CD4-positive, alpha-beta T cell treated with Interleukin-4 for 1 hour (primary cell): ENCODE measurements around the gene EDEM3.
A peak's percentile ranks its signal among the peaks of the same experiment; 100 is the strongest.

ENCODE experiments used
- DNase-seq, 2 donors: peaks; one replicate each; pipeline ENCODE4 v3.0.0-alpha.2; 2020 to 2022

The EDEM3 gene

DNA sequence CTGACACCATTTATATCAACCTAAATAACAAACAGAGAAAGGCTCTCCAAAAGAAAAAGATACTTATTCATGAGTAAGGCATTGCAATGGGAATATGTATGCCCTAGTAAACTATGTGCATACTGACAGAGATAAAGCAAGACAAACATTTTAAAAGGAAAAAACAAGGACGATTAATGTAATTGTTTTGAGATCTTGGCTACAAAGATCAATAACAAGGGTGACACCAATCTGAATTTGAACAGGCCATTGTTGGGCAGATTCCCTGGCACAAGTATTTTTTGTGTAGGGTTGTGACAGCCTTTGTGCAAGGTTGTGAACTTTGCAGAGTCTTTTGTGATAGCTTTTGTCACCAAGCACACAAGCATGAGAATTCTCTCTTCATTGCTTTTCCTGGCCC is 85.3 kb downstream of the EDEM3 start:
- no peak for DNase-seq

DNA sequence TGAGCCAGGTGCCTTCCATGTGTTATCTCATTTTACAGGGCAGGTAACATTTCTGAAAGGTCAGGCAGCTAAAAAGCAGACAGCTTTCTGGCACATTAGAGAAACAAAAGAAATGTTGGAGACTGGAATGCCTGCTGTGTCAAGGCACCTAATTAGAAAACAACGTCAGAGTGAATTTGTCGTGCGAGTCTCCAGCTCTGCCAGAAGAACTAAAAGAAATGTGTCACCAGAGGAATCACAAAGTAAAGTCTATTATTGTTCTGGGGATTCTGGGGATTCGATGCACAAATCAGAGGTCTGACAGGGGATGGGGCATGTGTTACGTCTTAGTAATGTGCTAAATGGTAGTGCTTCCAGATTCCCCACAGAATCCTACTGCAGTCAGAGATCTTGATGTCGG is 89.3 kb downstream of the EDEM3 start:
- DNase-seq, result no peak

DNA sequence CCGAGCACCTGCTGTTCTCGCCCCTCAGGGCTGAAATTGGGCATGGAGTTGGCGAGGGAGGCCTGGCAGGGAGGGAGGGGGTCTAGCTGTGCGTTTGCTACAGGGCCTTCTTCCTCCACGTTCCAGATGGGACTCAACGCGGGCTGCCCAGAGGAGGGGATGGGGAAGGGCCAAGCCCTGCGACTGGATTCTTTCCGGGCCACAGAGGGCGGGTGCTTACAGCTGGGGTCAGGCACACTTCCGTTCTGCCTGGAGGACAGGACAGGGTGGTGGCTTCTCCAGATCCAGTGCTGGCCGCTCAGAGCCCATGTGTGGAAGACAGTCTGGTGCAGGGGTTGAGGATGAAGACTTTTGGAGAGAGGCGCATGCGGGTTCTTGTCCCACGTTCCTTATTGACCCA is 90.0 kb downstream of the EDEM3 start:
- no peak for DNase-seq

DNA sequence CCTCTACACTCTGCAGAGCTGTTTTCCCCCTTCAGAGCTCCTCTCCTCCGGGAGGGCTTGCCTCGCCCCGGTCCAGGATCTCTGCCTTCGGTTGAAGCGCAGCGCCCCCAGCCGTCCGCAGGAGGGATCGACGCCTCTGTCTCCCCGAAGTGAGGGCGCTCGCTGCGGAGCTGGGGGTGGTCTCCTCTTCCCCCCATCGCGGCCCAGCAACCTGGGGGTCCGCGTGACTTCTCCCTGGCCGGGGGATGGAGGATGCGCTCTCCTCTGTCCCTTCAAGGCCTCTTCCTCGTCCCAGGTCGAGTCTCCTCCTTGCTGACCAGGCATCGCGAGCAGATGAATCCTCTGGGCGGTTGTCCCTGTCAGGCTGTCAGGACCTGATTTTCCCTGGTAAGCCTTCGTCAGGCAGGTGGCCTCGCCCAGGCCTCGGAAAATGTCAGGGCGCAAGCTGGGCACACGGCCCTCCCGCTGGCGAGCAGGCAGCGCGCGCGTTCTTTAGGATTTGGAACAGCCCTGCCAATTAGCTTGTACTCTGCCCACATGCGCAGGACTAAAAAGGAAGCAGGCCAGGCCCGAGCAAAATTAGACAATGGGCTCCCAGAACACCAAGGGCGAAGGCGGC is 90.5 kb downstream of the EDEM3 start:
- DNase-seq, result peak; percentile 19 to 34

DNA sequence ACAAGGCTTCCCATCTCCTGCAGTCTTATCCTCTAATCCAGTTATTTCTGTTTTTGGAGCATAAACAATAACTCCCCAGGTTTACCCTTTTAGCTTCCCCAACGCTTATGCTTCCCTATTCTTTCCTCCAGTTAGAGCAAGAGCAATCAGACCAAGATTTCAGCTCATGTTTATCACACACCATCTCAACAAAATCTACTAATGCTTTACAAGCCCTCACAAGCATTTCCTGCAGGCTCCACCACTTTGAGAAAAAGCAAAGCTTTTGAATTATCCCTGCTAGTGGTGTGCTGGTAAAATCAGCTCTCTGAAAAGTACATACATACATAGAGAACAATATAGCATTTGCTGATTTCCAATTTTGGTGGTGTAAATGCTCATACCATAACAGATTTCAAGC is 92.9 kb downstream of the EDEM3 start:
- no peak for DNase-seq

DNA sequence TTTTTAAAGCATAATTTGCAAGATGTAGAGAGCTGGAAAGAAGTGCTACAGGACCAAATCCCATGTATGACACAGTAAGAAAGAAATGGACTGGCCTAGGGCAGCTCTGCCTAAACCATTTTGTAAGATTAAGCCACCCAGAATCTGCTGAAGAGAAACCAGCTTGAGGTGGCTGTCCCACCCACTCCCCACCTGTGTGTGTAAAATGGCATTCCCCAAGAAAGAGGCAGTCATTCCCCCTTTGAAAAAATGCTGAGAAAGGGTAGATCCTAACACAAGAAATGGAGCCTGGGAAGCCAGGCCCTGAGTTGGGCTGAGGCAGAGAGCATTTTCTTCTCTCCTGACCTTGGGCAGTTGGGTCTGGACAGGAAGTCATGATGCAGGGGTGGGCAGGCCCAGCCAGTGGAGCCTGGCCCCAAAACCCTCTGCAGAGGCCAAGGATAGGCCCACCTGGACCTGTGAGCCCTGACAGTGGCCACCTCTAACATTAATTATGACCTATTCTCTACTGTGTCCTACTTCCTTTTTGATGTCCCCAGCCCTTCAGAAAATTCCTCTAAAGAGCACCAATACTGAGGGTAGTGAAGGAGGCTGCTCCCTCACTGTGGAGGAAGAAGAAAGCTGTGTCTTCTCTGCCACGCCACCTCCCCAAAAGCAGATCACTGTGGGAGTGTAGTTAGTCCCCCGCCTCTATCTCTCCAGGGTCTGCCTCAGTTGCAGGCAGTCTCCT is 94.0 kb downstream of the EDEM3 start:
- no peak for DNase-seq

DNA sequence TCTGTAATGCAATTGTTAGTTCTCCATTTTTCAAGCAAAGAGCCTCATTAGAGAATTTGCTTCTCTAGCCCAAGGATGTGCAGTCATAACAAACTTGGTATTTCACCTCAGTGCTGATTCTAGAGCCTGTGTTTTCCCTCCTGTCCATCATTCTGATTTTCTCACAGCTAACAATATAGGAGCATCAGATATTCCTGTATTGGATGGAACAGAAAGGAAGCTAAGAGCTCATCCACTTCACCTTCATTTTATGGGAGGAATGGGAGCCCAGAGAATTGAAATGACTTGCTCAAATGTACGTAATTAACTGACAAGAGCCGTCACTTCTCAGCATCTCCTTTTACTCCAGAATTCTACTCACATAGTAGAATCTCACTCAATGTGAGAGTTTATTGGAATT is 96.6 kb downstream of the EDEM3 start:
- DNase-seq, result no peak

DNA sequence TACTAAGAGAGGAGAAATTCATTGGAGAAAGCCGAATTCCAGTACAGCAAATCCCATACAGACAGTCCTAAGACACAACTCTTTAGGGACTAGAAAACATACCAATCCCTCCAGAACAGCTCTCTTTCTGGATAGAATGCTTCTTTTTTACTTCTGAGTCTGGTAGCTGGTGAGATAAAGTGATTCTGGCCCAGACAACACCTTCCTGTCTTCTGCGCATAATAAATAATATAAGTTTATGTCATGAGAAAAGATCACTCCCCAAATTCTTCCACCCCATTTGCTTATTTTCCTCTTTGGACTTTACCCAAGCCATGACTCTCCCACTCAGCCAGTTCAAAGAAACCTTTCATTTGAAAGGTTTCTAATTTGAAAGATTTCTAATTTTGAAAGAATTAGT is 98.4 kb downstream of the EDEM3 start:
- DNase-seq, result no peak

DNA sequence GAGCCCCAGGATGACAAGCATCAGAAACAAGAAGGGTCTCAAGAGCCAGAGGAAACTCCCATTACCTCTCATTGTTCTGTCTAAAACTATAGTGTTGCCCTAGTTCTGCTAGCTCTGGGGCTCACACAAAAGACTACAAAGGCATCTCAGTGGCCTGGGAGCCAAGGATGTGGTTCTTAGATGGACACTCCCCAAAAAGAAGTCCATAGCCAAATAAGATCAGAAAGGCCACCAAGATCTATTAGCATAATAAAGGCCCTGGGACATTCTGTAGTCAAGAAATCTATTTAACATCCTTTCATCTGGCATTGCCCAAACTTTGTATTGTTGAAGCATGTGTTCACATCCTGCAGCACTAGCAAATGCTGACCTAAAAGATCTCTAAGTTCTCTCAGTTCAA is 99.5 kb downstream of the EDEM3 start:
- DNase-seq, result no peak

DNA sequence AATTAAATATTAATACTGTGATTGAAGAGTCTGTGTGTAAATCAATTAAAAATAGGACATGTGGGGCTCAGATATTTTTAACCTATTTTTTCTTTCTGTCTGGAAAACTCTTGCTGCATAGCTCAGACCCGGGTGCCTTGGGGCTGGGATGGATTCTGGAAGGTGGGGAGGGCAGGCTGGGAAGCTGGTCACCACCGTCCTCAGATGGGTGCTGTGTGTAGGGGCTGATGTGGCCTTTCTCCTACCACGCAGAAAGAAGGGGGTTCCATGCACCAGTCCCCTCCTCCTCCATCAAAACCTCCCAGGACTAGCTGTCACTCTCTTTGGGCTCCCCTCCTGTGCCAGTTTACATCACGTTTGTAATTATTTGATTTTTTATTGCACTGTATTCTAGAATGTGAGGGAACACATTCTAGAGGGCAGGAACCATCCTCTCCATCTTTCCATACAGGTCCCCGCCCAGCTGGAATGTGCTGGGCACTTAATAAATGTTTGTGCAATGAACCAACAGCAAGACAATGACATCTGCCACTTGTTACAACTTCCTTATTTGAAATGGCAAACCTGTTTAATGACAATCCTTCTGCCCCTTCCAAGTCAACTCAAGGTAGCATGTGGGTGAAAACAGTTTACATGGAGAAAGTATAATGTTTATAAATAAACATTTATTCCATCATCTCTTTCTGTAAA is 104.3 kb downstream of the EDEM3 start:
- no peak for DNase-seq

DNA sequence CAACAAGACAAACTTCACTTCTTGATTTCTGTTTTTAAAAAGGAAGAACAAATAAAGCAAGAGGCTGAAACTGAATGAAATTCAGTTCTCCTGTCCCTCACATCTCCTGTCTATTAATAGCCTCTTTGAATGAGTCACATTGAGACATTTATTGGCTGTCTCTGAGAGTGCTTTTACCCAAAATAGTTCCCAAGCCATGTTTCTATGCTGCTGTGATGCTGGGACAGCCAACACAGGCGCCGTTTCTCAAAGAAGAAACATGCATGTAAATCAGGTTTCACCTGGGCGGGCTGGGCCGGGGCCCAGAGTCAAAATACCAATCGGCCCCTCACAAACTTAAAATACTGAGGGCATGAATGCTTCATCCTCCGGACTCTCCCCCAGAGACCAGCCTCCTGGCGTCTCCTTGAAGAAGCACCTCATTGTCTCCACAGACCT is 105.2 kb downstream of the EDEM3 start:
- DNase-seq, result no peak

DNA sequence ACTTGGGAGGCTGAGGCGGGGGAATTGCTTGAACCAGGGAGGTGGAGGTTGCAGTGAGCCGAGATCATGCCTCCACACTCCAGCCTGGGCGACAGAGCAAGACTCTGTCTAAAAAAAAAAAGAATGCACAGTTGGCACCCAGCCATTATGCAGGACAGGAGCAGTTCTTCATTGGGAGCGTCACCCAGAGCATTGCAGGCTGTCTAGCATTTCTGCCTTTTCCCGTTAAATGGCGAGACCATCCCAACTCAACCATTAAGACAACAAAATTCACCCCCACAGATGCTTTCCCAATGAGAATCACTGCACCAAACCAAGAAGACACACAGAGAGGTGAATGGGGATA is 105.8 kb downstream of the EDEM3 start:
- no peak for DNase-seq

DNA sequence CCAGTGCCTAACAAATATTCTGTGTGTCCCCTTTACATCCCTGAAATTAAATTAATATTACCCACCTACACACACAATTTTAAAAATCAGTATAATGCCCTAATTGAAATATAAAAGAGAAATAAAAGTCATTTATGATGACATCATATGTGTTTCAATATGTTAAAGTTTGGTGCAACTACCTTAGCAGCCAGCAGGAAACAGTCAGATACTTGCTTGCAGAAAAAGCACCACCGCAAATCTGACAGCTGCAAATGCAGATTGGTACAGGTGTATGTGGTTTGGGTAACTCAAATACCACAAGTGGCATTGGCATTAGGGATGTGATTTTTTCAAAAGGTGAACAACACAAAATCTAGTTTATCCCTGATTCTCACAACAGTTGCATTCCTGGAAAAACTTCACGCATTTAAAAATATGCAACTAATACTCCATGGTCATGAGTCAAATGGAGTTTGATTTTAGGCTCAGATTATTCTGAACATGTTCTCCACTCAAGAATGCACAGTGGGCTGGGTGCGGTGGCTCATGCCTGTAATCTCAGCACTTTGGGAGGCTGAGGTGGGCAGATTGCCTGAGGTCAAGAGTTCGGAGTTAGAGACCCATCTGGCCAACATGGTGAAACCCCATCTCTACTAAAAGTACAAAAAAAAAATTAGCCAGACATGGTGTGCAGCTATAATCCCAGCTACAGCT is 106.3 kb downstream of the EDEM3 start:
- DNase-seq, result no peak

DNA sequence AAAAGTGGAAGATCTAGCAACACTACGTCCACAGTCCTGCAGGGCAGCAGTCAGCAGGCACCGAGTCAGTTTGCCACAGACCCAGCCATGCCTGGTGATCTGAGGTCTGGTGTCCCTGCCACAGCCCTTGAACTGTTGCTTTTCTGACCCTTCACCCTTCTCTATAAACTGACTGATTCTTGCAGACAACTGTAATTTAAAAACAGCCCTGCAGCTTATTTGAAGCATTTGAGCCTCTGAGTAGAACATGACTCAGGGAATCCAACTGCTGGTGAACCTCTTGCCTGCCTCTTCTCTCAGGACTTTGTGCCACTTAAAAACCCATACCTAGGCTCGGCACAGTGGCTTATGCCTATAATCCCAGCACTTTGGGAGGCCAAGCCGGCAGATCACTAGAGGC is 107.2 kb downstream of the EDEM3 start:
- DNase-seq, result no peak

DNA sequence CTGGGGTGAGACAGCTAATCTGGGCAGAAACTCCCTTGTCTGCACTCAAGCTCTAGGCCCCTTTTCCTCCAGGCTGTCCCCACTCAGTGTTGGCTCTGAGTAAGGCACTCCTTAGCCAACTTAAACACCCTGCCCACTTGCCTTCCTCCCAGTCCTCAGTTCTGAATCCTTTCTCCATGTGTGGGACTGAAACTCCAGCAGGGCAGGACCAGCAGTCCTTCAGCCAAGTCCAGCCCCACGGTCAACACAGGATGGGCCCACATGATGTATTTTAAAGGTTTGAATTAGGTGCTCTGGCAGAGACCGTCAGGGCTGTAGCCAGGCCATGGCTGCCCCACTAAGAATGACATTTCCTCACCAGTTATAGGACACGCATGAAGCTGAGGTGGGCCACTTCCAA is 107.8 kb downstream of the EDEM3 start:
- DNase-seq, result no peak

DNA sequence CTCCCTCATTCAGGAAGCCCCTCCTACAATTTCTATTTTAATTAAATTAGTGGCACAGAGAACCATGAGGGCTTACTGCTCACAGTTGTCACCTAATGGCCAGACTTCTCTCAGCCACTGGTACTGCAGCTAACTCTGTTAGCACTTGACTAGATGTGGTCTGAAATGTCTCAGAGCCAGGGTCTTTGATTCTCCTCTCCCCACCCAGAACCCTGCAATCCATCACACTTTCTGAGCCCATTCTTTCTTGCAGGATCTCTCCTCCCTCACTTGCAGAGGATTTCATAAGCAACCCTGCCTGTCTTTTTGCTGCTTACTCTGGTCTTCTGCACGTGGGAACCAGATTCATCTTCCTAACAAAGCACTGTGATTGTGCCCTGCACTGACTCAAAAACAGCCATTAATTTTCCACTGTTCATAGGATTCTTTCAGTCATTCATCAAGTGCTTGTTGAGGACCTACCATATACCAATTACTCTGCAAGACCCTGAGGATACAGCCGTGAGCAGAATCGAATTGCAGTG is 108.4 kb downstream of the EDEM3 start:
- no peak for DNase-seq

DNA sequence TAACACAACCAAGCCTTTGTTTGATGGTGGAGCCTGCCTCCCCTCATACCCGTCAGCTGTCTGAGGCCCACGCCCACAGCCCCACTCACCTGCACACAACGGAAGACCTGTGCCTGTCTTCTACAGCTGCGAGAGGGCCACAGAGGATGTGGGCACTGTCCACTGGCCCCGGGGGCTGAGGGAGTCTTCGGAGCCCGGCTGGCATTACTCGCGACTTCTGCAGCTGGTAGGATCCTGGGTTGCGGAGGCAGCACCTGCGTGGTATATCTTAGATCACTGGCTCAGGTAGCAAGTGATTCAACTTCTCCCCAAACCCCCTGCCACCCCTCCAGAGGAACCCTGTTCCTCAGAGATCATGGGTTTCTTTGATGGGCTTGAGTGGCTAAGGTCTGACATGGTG is 109.9 kb downstream of the EDEM3 start:
- no peak for DNase-seq

DNA sequence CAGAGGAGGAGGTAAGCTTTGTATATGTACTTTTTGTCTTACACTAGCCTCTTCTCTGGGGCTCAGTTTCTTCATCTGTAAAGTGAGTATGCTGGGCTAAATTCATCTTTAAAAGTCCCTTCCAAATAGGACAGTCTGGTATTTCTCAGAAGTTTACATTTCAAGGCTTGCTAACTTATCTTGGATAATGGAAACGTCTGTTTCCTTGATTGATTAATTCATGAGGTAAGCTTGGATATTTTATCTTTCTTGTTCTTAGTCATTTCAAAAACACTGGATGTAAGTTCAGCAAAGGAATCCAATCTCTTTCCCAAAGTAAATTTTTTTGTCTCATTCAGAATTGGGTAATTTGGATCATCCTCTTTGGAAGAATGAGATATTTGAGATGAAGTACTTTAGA is 111.0 kb downstream of the EDEM3 start:
- DNase-seq, result no peak

DNA sequence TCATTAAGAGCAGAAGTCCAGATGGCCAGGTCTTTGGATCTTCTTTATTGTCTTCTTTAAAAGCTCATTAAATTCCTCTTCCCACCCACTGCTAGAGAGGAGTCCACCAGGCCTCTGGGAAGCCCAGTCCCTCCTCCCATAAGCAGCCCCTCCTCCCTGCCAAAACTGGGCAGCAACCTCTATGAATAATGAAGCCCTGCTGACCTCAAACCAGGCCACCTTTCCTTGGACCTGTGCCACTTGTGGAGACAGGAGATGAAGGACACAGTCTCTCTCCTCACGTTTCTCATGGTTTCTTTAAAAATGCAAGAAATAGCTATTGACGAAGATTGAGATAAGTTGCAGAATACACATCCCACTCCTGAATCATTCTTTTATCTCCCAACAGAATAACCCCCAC is 112.8 kb downstream of the EDEM3 start:
- DNase-seq, result no peak

DNA sequence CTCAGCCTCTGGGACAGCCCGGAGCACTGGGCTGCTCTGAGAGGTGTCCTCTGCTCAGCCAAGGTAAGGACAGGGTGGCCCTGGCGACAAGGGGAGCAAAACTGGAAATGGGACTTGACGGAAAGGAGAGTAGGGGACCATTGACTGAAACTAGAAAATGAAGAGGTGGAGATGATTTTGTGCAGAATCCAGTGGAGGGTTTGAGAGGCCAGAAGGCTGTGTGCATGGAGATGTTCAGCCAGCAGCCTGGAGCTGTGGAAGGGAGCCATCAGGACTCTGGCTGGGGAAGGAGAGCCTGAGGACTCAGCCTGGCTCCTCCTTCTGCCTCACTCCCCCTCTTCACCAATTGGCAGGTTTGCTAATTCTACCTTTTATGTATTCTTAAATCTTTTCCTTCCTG is 114.2 kb downstream of the EDEM3 start:
- DNase-seq, result no peak
